SK-N-SH (cell line): ENCODE results near the gene TMEM259. TPM values are rescaled to one million over a fixed set of nuclear protein-coding genes. Genes with fewer than 3 reads are reported as not detected.

Experiments used
- CTCF ChIA-PET: fragments of 300-600, 350-600 bp; formaldehyde crosslinking; extraction: SDS; loops from one replicate; lab custom pipeline; 2021; lab: Yijun Ruan, JAX
- POLR2A ChIA-PET: fragments of 350-600 bp; sonication (Branson Sonifier 250); formaldehyde crosslinking; extraction: SDS; loops from one replicate; lab custom pipeline; 2020; ENCODE audit warnings: antibody characterized with exemption, inconsistent platforms; lab: Yijun Ruan, JAX
- DNase-seq: peaks from one replicate; pipeline ENCODE4 v3.0.0; 2012
- H2AFZ ChIP-seq: fragments of 200-600 bp; sonication (generic); 2 replicates; pipeline ENCODE4 v1.8.1; 2016; ENCODE audit warnings: antibody characterized with exemption, mild to moderate bottlenecking, low read depth
- H3F3A ChIP-seq: fragments of 200-600 bp; sonication (generic); replicated peaks from 2 replicates; pipeline ENCODE3; 2016; ENCODE audit warnings: antibody characterized with exemption, mild to moderate bottlenecking; ENCODE audit not compliant: insufficient read depth
- H3K27ac ChIP-seq, 2 experiments: fragments of 200-500 bp in 1 of 2; fragments of 200-600 bp in 1 of 2; sonication (Bioruptor generic) in 1 of 2; sonication (generic), shearing (Covaris generic) in 1 of 2; 2 replicates each; pipeline versions ENCODE4 v1.5.1 to v1.6.1; 2014 to 2016; ENCODE audit warnings: low read depth in 2 of 2, inconsistent platforms in 1 of 2, low read length in 1 of 2, mild to moderate bottlenecking in 1 of 2, mixed read lengths in 1 of 2
- H3K27me3 ChIP-seq: fragments of 200-600 bp; sonication (generic), shearing (Covaris generic); 2 replicates; pipeline ENCODE4 v1.6.1; 2016; ENCODE audit warnings: mixed run types; ENCODE audit not compliant: insufficient read depth
- H3K36me3 ChIP-seq, 2 experiments: fragments of 200-500 bp in 1 of 2; fragments of 200-600 bp in 1 of 2; sonication (Bioruptor generic) in 1 of 2; sonication (generic) in 1 of 2; replicated peaks in 1 of 2; 2 replicates each; pipeline versions ENCODE3 to v1.5.1; 2014 to 2016; ENCODE audit warnings: low read length in 1 of 2, mild to moderate bottlenecking in 1 of 2; ENCODE audit not compliant: insufficient read depth in 2 of 2, control insufficient read depth in 1 of 2
- H3K4me1 ChIP-seq, 2 experiments: fragments of 200-500 bp in 1 of 2; fragments of 200-600 bp in 1 of 2; sonication (Bioruptor generic) in 1 of 2; sonication (generic), shearing (Covaris generic) in 1 of 2; 2 replicates each; pipeline versions ENCODE4 v1.5.1 to v1.6.1; 2014 to 2016; ENCODE audit warnings: low read depth in 1 of 2, low read length in 1 of 2, mixed run types in 1 of 2; ENCODE audit not compliant: insufficient read depth in 2 of 2, control insufficient read depth in 1 of 2
- H3K4me2 ChIP-seq: fragments of 200-600 bp; sonication (generic), shearing (Covaris generic); 2 replicates; pipeline ENCODE4 v1.6.1; 2017; ENCODE audit warnings: mixed run types
- H3K4me3 ChIP-seq, 2 experiments: fragments of 200-500 bp in 1 of 2; fragments of 200-600 bp in 1 of 2; sonication (Bioruptor generic) in 1 of 2; sonication (generic), shearing (Covaris generic) in 1 of 2; 2 replicates each; pipeline versions ENCODE4 v1.5.1 to v1.8.1; 2014 to 2016; ENCODE audit warnings: low read depth in 2 of 2, inconsistent platforms in 1 of 2, low read length in 1 of 2, mild to moderate bottlenecking in 1 of 2, mixed read lengths in 1 of 2, moderate library complexity in 1 of 2
- H3K79me2 ChIP-seq: fragments of 200-600 bp; sonication (generic); 2 replicates; pipeline ENCODE4 v1.8.1; 2017; ENCODE audit warnings: mild to moderate bottlenecking; ENCODE audit not compliant: insufficient read depth
- H3K9ac ChIP-seq: fragments of 200-600 bp; sonication (generic); 2 replicates; pipeline ENCODE4 v1.6.1; 2017; ENCODE audit warnings: mixed run types
- H3K9me2 ChIP-seq: fragments of 200-600 bp; sonication (generic); 2 replicates; pipeline ENCODE4 v1.6.1; 2017; ENCODE audit warnings: mixed run types
- H3K9me3 ChIP-seq: fragments of 200-600 bp; sonication (generic); 2 replicates; pipeline ENCODE4 v1.6.1; 2017; ENCODE audit warnings: mixed run types, mild to moderate bottlenecking, moderate library complexity
- H4K20me1 ChIP-seq: fragments of 200-600 bp; sonication (generic); 2 replicates; pipeline ENCODE4 v1.6.1; 2017; ENCODE audit warnings: mild to moderate bottlenecking, mixed run types; ENCODE audit not compliant: insufficient read depth
- CHD2 ChIP-seq: fragments of 150-350 bp; IDR thresholded peaks from 2 replicates; pipeline ENCODE4 v1.6.1; 2018; ENCODE audit warnings: low read length; ENCODE audit not compliant: partially characterized antibody
- CTCF ChIP-seq: fragments of 200-600 bp; sonication (generic); IDR thresholded peaks from 2 replicates; pipeline ENCODE4 v1.6.1; 2017; ENCODE audit warnings: antibody characterized with exemption, mild to moderate bottlenecking, moderate library complexity
- EP300 ChIP-seq, 2 experiments: IDR thresholded peaks; 2 replicates each; pipeline versions ENCODE4 v1.4.0 to v1.6.1; 2012; ENCODE audit warnings: borderline replicate concordance in 1 of 2, low read depth in 1 of 2, low read length in 1 of 2
- FOXJ3 ChIP-seq: sonication (generic); formaldehyde crosslinking; IDR thresholded peaks from 2 replicates; pipeline ENCODE4 v1.5.1; 2020; ENCODE audit warnings: mild to moderate bottlenecking, missing genetic modification reagents
- GABPA ChIP-seq: IDR thresholded peaks from 2 replicates; pipeline ENCODE4 v1.4.0; 2012; ENCODE audit warnings: low read depth, mild to moderate bottlenecking
- MEF2A ChIP-seq: IDR thresholded peaks from 2 replicates; pipeline ENCODE4 v1.4.0; 2012; ENCODE audit warnings: low read depth, borderline replicate concordance
- MXI1 ChIP-seq: IDR thresholded peaks from 2 replicates; pipeline ENCODE4 v1.6.1; 2012; ENCODE audit warnings: mild to moderate bottlenecking, low read depth, low read length, improper control_type of control experiment
- PBX3 ChIP-seq: IDR thresholded peaks from 2 replicates; pipeline ENCODE4; 2012
- RAD21 ChIP-seq: IDR thresholded peaks from 2 replicates; pipeline ENCODE4 v1.6.1; 2012; ENCODE audit warnings: mild to moderate bottlenecking, low read length
- REST ChIP-seq: IDR thresholded peaks from 2 replicates; pipeline ENCODE4 v1.6.1; 2012; ENCODE audit warnings: mild to moderate bottlenecking, low read depth, low read length, moderate library complexity
- RXRA ChIP-seq: IDR thresholded peaks from 2 replicates; pipeline ENCODE4 v1.4.0; 2012; ENCODE audit warnings: low read depth, mild to moderate bottlenecking, borderline replicate concordance
- TAF1 ChIP-seq: IDR thresholded peaks from 2 replicates; pipeline ENCODE4 v1.6.1; 2012; ENCODE audit warnings: low read depth, mild to moderate bottlenecking, low read length, moderate library complexity, borderline replicate concordance
- TCF12 ChIP-seq: IDR thresholded peaks from 2 replicates; pipeline ENCODE4 v1.4.0; 2012
- USF2 ChIP-seq: fragments of 150-350 bp; IDR thresholded peaks from 2 replicates; pipeline ENCODE4 v1.6.1; 2017; ENCODE audit warnings: antibody characterized with exemption, low read length, low read depth, borderline replicate concordance
- WGBS: methylation state at CpG from one replicate; pipeline ENCODE4 v1.1.6; 2017; ENCODE audit warnings: low lambda C conversion rate; 5-methylcytosine and 5-hydroxymethylcytosine counted together
- polyA plus RNA-seq, 3 experiments: library from polyadenylated mRNA; depleted of rRNA; stranded (reverse); fragments of >200 nt; gene quantifications; 2 replicates each; pipeline ENCODE4 v1.2.3, GENCODE V29; 2012

TMEM259 gene
- polyA plus RNA-seq, 1 of the 3 experiments (the other 2 are of a cell fraction), result 138 TPM

GRCh38 chr19:993831-994393, 27.0 kb downstream of the TMEM259 start:
- Histone ChIP-seq H3K9me3 (no peaks in the 10 kb centered on the region), H3K4me2 (no peak overlapping the region), H3K4me1 (peaks cover 0 to 9% of the 10 kb centered on the region in 2 experiments; a peak in 1 of 4 replicates), H3K27ac (no peak overlapping the region), H4K20me1 (0 out of 2 replicates have a peak, but pooled peaks cover 6% of the 10 kb centered on the region), H3K27me3 (peaks cover 28% of the 10 kb centered on the region; the same call in 1 of the 2 replicates), H2AFZ (no peak overlapping the region), H3K9me2 (no peaks in the 10 kb centered on the region), H3K36me3 (peaks cover 0 to 34% of the 10 kb centered on the region in 2 experiments), H3F3A (peaks cover 7% of the 10 kb centered on the region), H3K4me3 (no peak overlapping the region), H3K79me2 (no peaks in the 10 kb centered on the region), H3K9ac (no peak overlapping the region)
- ChIA-PET CTCF (no interaction called here), POLR2A (no interaction called here)
- no peak for DNase-seq
- TF ChIP-seq TCF12 (no peak), FOXJ3 (no peak), USF2 (no peak), TAF1 (no peak), CTCF (no peak), REST (no peak)
- WGBS, result 83% methylated on average over 20 of the region's 43 CpGs

- Histone ChIP-seq H2AFZ (no peak overlapping the region), H3K36me3 (peaks cover 0 to 37% of the 10 kb centered on the region in 2 experiments), H3K27ac (no peak overlapping the region), H3K4me3 (no peak overlapping the region), H3K9me2 (no peaks in the 10 kb centered on the region), H3K27me3 (peaks cover 23% of the 10 kb centered on the region; the same call in 1 of the 2 replicates), H3K79me2 (no peaks in the 10 kb centered on the region), H3K4me1 (peaks cover 0 to 9% of the 10 kb centered on the region in 2 experiments; a peak in 1 of 4 replicates), H4K20me1 (0 out of 2 replicates have a peak, but pooled peaks cover 6% of the 10 kb centered on the region), H3K4me2 (no peak overlapping the region), H3K9ac (no peak overlapping the region), H3K9me3 (no peaks in the 10 kb centered on the region), H3F3A (peaks cover 6% of the 10 kb centered on the region)
- 96% methylated on average over 7 of the region's 17 CpGs for WGBS
- ChIA-PET CTCF (no interaction called here), POLR2A (no interaction called here)
- DNase-seq, result no peak
- TF ChIP-seq PBX3, result no peak
- TF ChIP-seq CHD2, result no peak
- TF ChIP-seq GABPA, result no peak
- TF ChIP-seq RXRA, result no peak
- TF ChIP-seq RAD21, result no peak
- TF ChIP-seq FOXJ3, result no peak
- no peak for TF ChIP-seq MEF2A
- no peak for TF ChIP-seq MXI1
- TF ChIP-seq EP300 (IDR thresholded peaks at IDR 0.05; ENCODE audit: borderline replicate concordance in 1 of 2, low read depth in 1 of 2, low read length in 1 of 2), result no peak
- TF ChIP-seq REST, result no peak
These were observed 27.5 kb downstream of the TMEM259 start for GRCh38 chr19:993361-993830.
